Measurements from ENCODE around the gene NRN1L.
"Not testable (repeated sequence)": the region's sequence is repeated elsewhere in the genome, so short reads cannot be mapped to it uniquely, and the experiment has no call there.

NRN1L gene

DNA sequence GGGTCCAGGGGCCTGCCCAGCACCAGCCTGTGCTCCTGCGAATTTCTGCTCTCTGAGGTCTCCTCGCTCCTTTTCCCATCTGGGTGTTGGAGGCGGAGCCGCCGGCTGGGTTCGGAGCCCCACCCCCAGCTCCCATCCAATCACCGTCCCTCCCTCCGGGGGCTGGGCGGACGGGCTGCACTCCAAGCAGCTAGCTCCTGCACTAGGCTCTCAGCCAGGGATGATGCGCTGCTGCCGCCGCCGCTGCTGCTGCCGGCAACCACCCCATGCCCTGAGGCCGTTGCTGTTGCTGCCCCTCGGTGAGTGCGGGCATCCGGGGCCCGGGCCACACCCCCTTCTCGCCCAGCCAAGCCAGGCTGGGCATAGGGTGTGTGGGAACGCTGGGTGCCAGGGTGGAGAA lies at the start of gene NRN1L:
Gene NRN1L (plus strand): TSS at position 202 of the 400 bp plus-strand sequence. CDS start 19 bp downstream, at position 221.
- peak; percentile 89 for DNase-seq (ENCODE audit: low spot score)

DNA sequence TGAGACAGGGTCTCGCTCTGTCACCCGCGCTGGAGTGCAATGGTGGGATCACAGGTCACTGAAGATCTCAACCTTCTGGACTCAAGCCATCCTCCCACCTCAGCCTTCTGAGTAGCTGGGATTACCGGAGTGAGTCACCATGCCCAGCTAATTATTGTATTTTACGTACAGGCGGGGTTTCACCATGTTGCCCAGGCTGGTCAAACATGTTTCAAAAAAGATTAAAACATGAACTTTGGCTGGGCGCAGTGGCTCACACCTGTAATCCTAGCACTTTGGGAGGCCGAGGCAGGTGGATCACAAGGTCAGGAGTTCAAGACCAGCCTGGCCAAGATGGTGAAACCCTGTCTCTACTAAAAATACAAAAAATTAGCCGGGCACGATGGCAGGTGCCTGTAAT lies 47.5 kb upstream of the NRN1L start:
- not testable (repeated sequence) for DNase-seq (ENCODE audit: low spot score)

DNA sequence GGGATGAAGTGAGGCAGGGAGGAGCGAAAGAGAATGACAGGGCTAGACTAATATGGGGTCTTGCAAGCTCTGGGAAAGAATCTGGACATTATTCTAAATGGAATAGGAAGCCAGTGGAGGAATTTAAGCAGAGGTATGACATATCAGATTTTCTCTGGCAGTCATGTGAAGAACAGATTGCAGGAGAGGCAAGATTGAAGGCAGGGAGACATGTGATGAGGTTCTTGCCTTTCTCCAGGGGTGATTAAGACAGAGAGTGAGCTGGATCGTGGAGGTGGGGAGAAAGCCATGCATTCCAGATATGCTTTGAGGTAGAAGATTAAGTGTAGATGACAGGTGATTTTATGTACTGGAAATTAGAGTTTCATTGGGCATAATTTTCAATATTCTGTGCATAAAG lies 46.9 kb upstream of the NRN1L start:
- DNase-seq (ENCODE audit: low spot score), result no peak

DNA sequence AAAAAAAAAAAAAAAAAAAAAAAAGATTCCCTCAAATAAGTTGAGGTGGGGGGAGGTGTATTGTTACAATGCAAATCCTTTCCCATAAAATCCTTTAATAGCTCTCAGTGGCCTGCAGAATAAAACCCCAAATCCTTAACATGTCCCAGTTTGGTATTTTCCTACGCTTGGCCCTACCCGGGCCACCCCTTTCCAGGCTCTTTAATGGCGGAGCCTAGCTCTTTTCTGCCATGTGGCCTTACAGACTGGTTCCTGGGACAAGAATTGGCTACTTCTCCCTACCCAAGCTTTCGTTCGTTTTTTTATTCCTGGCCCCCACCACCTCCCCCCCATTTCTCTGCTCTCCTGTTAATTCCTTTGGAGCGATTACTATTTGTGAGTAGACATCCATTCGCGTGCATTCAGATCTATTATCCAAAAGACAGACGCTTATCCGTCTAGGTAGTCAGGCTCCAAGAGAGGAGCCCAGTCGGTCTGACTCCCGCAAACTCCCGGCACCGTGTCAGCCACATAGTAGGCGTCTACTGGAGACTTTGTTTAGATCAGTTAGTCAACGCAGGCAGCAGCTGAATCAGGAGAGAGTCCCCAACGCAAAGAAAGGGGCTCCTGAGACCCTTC lies 43.4 kb upstream of the NRN1L start:
- DNase-seq (ENCODE audit: low spot score), result no peak

DNA sequence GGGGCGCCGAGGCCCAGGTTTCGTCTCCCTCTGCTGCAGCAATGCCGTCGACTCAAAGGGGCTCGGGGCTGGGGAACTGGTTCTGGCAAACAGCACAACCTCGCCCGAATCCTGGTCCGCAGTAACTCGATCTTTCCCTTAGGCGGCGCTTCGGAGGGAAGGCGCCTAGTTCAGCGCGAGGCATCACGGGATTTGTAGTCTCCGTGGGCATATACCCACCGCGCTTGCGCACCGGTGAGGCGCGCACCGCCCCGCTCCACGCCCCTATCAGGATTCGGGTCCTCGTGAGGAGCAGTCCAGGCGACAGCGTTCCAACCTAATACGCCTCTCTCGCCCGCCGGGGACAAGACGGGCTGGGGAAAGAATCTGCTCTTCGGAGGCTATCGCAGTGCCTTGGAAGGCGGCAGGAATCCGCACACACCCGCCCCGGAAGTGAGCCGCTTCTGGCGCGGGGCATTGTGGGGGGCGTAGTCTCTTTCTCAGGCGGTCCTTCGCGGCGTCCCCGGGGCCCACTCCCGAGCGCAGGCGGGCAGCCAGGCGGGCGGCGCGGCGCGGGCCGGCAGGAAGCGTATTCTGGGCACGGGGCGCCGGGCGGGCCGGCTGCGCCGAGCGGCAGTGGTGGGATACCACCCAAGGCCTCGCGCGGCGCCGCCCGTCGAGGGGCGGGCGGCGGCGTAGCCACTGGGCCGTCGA lies 42.7 kb upstream of the NRN1L start, which contains the start of gene THAP11:
Gene THAP11 (plus strand): TSS at position 505 of the 693 bp plus-strand sequence. CDS start 235 bp downstream, outside the sequence.
- peak; percentile 93 for DNase-seq (ENCODE audit: low spot score)

DNA sequence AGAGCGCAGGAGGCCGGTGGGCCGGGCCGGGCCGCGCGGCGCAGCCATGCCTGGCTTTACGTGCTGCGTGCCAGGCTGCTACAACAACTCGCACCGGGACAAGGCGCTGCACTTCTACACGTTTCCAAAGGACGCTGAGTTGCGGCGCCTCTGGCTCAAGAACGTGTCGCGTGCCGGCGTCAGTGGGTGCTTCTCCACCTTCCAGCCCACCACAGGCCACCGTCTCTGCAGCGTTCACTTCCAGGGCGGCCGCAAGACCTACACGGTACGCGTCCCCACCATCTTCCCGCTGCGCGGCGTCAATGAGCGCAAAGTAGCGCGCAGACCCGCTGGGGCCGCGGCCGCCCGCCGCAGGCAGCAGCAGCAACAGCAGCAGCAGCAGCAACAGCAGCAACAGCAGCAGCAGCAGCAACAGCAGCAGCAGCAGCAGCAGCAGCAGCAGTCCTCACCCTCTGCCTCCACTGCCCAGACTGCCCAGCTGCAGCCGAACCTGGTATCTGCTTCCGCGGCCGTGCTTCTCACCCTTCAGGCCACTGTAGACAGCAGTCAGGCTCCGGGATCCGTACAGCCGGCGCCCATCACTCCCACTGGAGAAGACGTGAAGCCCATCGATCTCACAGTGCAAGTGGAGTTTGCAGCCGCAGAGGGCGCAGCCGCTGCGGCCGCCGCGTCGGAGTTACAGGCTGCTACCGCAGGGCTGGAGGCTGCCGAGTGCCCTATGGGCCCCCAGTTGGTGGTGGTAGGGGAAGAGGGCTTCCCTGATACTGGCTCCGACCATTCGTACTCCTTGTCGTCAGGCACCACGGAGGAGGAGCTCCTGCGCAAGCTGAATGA lies 42.0 kb upstream of the NRN1L start:
- DNase-seq (ENCODE audit: low spot score), result peak; percentile 51

DNA sequence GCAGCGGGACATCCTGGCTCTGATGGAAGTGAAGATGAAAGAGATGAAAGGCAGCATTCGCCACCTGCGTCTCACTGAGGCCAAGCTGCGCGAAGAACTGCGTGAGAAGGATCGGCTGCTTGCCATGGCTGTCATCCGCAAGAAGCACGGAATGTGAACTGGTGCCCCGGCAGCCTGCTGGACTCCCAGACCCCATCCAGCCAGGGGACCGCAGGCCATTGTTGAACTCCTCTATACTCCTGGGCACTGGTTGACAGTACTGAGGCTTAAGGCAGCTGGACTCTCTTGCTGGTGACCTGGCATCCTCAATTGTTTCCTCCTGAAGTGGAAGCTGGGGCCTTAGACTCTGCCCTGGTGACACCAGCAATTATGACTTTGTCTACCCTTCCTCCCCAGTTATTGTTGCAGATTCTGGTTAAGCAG lies 41.3 kb upstream of the NRN1L start:
- no peak for DNase-seq (ENCODE audit: low spot score)

DNA sequence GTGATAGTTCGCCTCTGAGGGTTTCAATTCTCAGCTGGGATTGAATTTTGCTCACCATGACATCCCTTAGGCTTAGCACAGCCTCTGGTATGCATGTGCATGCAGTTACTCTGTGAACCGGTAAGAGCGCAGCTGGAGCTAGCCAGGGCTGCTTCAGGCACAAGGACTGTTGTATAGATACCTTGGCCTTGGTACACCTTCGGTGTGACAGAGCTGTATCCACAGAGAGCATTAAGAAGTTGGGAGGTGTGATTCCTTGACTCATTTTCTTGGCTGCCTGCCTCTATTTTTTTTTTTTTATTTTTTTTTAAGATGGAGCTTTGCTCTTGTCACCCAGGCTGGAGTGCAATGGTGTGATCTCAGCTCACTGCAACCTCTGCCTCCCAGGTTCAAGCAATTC lies 40.2 kb upstream of the NRN1L start:
- no peak for DNase-seq (ENCODE audit: low spot score)

DNA sequence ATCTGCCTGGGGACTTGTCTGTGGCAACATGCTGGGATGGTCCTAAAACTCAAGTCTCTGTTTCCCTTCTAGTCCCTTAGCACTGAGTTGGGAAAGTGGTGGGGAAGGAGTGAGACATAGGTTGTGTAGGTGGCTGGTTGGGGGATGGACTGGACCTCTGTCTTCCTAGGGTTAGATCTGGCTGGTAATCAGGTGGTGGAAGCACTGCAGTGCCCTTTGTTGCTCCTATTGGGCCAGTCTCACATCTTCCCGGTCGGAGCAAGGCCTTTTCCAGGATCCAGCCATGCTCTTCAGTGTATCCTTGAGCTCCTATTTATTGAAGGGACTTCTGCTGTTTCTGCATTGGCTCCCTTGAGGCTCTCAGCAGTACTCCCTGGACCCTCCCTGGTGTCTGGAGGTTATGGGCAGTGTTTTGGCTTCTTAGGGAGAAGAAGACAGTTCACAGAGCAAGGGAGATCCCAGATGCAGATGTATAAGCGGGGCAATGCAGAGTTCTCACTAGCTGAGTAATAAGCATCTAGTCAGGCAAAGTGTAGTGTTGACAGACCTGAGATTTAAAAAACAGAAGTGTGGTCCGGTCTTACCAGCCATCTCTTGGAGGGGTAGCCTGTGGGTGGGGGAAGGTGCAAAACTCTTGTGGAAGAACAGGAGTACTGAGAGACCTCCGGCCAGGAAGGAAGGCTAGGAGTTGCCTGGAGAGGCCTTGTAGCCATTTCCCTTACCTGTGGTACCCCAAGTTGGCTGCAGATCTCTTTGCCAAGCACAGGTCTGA lies 39.2 kb upstream of the NRN1L start:
- no peak for DNase-seq (ENCODE audit: low spot score)

DNA sequence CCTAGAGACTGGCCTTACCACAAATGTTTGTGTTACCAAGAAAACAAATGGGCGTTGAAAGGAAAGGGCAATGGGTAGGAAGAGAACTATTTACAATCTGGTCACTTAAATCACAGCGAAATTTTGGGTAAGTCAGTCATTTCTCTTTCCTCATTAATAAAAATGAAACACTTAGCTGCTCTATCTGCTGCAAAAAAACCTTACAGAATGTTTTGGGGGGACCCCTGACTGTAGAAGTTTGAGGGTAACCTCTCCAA lies 38.7 kb upstream of the NRN1L start:
- no peak for DNase-seq (ENCODE audit: low spot score)

DNA sequence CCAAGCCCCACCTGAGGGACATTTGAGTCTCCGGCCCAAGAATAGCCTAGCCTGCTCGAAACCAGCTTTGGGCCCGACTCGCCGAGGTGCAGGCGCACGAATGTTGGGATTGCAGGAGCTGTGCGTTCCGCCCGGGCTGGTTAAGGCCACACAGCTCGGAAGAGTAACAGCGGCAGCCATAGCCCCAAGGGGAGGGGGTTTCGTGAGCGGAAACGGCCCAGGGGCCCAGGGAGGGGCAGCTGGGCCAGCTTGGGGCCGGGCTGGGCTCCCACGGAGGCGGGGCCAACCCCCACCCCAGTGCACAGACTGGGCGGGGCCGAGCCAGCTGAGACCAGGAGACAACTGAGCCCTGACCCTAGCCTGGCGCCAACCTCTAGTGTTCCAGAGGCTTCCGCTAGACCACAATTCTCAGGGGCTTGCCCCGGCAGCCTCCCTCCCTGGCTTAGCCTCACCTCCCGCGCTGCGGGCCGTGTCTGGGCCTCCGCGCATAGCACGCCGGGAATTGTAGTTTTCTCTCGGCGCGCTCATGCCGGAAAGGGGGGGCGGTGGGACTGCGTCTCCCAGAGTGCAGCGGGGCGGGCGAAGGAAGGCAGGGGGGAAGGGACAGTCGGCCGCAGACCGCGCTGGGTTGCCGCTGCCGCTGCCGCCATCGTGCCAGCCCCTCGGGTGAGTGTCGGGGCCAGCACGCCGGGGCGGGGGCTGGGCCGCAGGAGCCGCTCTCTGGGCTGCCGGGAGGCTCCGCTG lies 38.2 kb upstream of the NRN1L start, which contains the start of gene NUTF2:
Gene NUTF2 (plus strand): TSS at position 614 of the 744 bp plus-strand sequence. CDS start 18,198 bp downstream, outside the sequence.
- DNase-seq (ENCODE audit: low spot score), result peak; percentile 95

DNA sequence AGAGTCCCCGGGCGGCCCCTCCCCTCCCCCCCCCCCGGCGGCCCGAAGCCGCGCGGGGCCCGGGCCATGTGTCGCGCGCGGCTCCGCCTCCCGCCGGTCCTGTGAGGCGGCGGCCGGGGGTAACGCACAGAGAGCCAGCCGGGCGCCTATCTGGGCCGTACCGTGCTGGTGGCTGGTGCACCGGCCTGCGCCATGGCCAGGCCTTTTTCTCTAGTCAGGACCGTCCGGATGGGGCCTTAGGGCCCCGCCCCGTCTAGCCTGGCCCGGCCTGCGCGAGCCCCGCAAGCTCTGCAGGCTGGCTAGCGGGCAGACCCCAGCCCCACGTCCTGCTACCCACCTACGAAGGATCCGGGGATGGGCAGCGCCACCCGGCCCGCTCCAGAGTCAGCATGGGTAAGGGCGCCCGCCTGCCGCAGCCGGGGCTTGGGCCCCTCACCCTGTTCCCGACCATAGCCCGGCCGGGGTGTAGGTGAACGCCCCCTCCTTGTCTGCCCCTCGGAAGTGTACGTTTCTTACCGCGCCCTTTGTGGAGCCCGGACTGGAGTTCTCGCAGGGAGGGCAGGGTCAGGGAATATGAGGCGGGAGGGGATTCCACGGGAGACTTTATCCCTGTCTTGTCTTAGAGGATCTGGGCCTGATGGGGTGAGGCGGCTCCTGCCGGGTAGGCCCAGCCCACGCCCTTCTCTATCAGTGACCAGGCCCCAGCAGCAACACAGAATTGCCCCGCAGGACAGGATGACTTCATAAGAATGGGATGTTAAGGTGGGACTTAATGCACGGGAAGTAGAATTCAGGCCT lies 37.4 kb upstream of the NRN1L start, which contains the start of gene CENPT:
Gene CENPT (minus strand): TSS at position 630 of the 798 bp plus-strand sequence. CDS start 13,834 bp downstream, outside the sequence.
- DNase-seq (ENCODE audit: low spot score), result no peak

DNA sequence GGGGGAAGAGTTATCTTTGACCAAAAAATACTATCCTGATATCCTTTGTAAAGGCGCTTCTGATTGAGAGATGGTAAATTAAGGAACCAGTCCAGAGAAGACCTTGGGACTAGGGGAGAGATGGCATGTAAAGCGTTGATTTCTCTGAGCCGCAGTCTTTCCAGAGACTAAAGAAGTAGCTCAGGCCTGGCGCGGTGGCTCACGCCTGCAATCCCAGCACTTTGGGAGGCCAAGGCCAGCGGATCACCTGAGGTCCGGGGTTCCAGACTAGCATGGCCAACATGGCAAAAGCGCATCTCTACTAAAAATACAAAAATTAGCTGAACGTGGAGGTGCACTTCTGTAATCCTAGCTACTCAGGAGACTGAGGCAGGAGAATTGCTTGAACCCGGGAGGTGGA lies 36.6 kb upstream of the NRN1L start:
- no peak for DNase-seq (ENCODE audit: low spot score)

DNA sequence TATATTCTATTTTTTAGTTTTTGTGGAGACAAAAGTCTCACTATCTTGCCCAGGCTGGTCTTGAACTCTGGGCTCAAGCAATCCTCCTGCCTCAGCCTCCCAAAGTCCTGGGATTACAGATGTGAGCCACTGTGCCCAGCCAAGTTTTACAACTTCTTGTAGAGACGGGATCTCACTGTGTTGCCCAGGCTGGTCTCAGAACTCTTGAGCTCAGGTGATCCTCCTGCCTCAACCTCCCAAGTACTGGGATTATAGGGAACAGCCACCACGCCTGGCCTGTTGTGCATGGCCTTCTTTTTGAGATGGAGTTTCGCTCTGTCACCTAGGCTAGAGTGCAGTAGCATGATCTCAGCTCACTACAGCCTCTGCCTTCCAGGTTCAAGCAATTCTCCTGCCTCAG lies 31.0 kb upstream of the NRN1L start:
- DNase-seq (ENCODE audit: low spot score), result no peak

DNA sequence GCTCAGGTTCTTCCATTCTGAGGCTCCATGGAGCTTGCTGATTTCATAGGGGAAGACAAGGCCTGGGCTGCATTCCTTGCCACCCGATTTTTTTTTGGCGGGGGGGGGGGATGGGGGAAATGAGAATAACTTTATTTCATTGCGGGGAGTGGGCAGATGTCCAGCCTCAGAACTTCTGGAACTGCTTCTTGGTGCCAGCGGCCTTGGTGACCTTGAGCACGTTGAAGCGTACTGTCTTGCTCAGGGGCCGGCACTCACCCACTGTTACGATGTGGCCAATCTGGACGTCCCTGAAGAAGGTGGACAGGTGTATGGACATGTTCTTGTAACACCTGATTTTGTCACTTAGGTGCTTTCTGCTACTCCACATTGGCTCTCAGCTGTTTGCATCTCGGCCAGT lies 28.9 kb upstream of the NRN1L start:
- no peak for DNase-seq (ENCODE audit: low spot score)

DNA sequence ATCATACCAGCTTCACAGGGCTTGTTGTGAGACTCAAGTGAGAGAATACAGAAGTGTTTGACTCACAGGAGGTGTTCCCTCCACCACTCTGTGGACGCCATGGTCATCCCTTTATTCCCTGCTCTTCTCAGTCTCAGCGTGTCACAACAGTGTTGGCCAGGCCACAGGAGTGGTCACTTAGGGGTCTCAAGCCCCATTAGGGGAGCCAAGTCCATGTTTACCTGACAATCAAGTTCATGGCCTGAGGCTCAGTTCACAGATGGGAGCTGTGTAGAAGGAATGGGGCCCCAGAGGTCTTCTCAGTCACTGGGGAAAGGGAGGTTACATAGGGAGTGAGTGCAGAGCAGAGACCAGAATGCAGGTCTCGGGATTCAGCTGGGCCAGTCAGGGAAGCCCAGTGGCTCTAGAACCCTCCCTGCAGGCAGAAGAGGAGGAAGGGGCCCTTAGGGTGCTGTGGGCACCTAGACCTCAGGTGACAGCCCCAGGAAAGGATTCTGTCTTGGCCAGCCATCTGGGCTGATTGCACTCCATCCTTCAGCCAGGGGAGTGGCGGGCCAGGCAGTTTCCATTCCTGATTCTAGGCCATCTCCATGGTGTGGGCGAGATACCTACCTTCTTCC lies 27.6 kb upstream of the NRN1L start:
- DNase-seq (ENCODE audit: low spot score), result no peak

DNA sequence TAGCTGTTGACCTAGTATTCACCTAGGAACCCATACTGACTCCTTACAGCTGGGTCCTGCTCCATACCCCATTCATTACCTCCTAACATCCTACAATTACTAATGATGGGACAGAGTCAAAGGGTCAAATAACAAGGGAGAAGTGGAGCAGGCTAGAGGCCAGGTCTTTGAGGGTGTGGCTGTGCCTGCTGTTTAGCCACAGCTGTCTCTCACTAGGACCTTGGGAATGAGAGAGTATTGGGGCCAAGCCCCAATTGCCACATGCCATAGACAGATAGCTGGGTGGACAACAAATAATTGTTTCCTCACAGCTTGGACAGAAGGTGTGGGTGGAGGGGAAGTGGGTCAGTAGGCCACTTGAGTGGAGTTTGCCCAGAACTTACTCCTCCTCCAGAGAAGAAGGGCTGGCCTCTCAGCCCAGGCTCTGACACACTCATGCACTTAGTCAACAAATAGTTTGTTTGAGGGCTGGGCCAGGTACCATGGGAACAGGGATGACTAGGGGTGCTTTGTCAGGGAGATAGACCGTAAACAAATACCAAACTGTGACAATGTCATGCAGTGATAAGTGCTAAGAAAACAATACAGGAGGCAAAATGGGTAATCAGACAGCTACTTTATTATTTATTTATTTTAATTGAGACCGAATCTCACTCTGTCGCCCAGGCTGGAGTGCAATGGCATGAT lies 27.0 kb upstream of the NRN1L start:
- no peak for DNase-seq (ENCODE audit: low spot score)

DNA sequence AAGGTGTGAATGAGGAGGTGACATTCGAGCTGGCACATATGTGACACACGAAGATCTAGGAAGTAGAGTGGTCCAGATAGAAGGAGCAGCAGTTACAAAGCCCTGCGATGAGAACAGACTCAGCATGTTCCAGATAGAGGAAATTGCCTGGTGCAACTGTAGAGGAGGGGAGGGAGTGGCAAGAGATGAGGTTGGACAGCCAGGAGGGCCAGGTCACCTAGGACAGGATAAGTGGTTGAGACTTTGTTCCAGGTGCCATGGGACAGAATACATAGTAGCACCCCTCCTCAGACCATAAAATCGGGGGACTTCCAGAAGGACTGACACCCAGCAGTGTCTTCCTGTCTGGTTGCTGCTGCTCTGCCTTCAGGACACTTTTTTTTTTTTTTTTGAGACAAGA lies 26.2 kb upstream of the NRN1L start:
- no peak for DNase-seq (ENCODE audit: low spot score)

Measured in globus pallidus (tissue), 1 donor.